ENCODE data around the gene UNC13A.

The UNC13A gene
- 0 to 0.39 (median 0.09) reads per million in 3 donors for total RNA-seq

GRCh38 chr19:17687857-17688784 is at the start of gene UNC13A:
Gene UNC13A, minus strand, starts transcription at chr19:17688354. Its CDS starts 155 bp downstream, at chr19:17688199.
- Histone ChIP-seq H3K27me3 (replicated peaks; ENCODE audit: control insufficient read depth, insufficient read depth, low read length, poor library complexity, severe bottlenecking) (peaks cover 28% of the 10 kb centered on the region), H3K4me3 (ENCODE audit: insufficient read depth, low read depth, low read length, poor library complexity, severe bottlenecking) (no peak within 1 kb of the TSS)

GRCh38 chr19:17737690-17738153 is 49.6 kb upstream of the UNC13A start:
- Histone ChIP-seq H3K4me1 (ENCODE audit: control insufficient read depth, insufficient read depth, low read length, poor library complexity, severe bottlenecking) (no peaks in the 10 kb centered on the region), H3K4me3 (ENCODE audit: insufficient read depth, low read depth, low read length, poor library complexity, severe bottlenecking) (no peak overlapping the region), H3K36me3 (ENCODE audit: control insufficient read depth, insufficient read depth, low read length) (peaks cover 23% of the 10 kb centered on the region), H3K27me3 (replicated peaks; ENCODE audit: control insufficient read depth, insufficient read depth, low read length, poor library complexity, severe bottlenecking) (no peaks in the 10 kb centered on the region), H3K9me3 (ENCODE audit: control insufficient read depth, low read length) (no peaks in the 10 kb centered on the region), H3K27ac (ENCODE audit: insufficient read depth, low read length, poor library complexity, severe bottlenecking) (no peak overlapping the region)
- DNase-seq, result no peak

More at GRCh38 chr19:17687857-17688784, at the start of gene UNC13A:
- peak in 1 of 3 donors; percentile 9 for DNase-seq
- Histone ChIP-seq H3K4me1 (ENCODE audit: control insufficient read depth, insufficient read depth, low read length, poor library complexity, severe bottlenecking) (peaks cover 13% of the 10 kb centered on the region), H3K9me3 (ENCODE audit: control insufficient read depth, low read length) (no peaks in the 10 kb centered on the region), H3K27ac (ENCODE audit: insufficient read depth, low read length, poor library complexity, severe bottlenecking) (no peak within 1 kb of the TSS), H3K36me3 (ENCODE audit: control insufficient read depth, insufficient read depth, low read length) (no peaks in the 10 kb centered on the region)

GRCh38 chr19:17735410-17735809 is 47.3 kb upstream of the UNC13A start:
- Histone ChIP-seq H3K27ac (ENCODE audit: insufficient read depth, low read length, poor library complexity, severe bottlenecking) (no peak overlapping the region), H3K27me3 (replicated peaks; ENCODE audit: control insufficient read depth, insufficient read depth, low read length, poor library complexity, severe bottlenecking) (no peaks in the 10 kb centered on the region), H3K9me3 (ENCODE audit: control insufficient read depth, low read length) (no peaks in the 10 kb centered on the region), H3K4me1 (ENCODE audit: control insufficient read depth, insufficient read depth, low read length, poor library complexity, severe bottlenecking) (no peaks in the 10 kb centered on the region), H3K4me3 (ENCODE audit: insufficient read depth, low read depth, low read length, poor library complexity, severe bottlenecking) (no peak overlapping the region), H3K36me3 (ENCODE audit: control insufficient read depth, insufficient read depth, low read length) (peaks cover 36% of the 10 kb centered on the region)
- no peak for DNase-seq

GRCh38 chr19:17734146-17734545 is 46.0 kb upstream of the UNC13A start:
- no peaks in the 10 kb centered on the region for H3K9me3 ChIP-seq (ENCODE audit: control insufficient read depth, low read length)
- no peak overlapping the region for H3K4me3 ChIP-seq (ENCODE audit: insufficient read depth, low read depth, low read length, poor library complexity, severe bottlenecking)
- no peaks in the 10 kb centered on the region for H3K4me1 ChIP-seq (ENCODE audit: control insufficient read depth, insufficient read depth, low read length, poor library complexity, severe bottlenecking)
- H3K27ac ChIP-seq (ENCODE audit: insufficient read depth, low read length, poor library complexity, severe bottlenecking), result no peak overlapping the region
- H3K36me3 ChIP-seq (ENCODE audit: control insufficient read depth, insufficient read depth, low read length), result peaks cover 38% of the 10 kb centered on the region
- DNase-seq, result no peak
- no peaks in the 10 kb centered on the region for H3K27me3 ChIP-seq (replicated peaks; ENCODE audit: control insufficient read depth, insufficient read depth, low read length, poor library complexity, severe bottlenecking)

- no peak overlapping the region for H3K27ac ChIP-seq (ENCODE audit: insufficient read depth, low read length, poor library complexity, severe bottlenecking)
- no peak overlapping the region for H3K4me3 ChIP-seq (ENCODE audit: insufficient read depth, low read depth, low read length, poor library complexity, severe bottlenecking)
- H3K27me3 ChIP-seq (replicated peaks; ENCODE audit: control insufficient read depth, insufficient read depth, low read length, poor library complexity, severe bottlenecking), result no peaks in the 10 kb centered on the region
- no peaks in the 10 kb centered on the region for H3K4me1 ChIP-seq (ENCODE audit: control insufficient read depth, insufficient read depth, low read length, poor library complexity, severe bottlenecking)
- no peaks in the 10 kb centered on the region for H3K9me3 ChIP-seq (ENCODE audit: control insufficient read depth, low read length)
- H3K36me3 ChIP-seq (ENCODE audit: control insufficient read depth, insufficient read depth, low read length), result peaks cover 47% of the 10 kb centered on the region
- no peak for DNase-seq
Measured at GRCh38 chr19:17733127-17733526, 45.0 kb upstream of the UNC13A start.

DNA sequence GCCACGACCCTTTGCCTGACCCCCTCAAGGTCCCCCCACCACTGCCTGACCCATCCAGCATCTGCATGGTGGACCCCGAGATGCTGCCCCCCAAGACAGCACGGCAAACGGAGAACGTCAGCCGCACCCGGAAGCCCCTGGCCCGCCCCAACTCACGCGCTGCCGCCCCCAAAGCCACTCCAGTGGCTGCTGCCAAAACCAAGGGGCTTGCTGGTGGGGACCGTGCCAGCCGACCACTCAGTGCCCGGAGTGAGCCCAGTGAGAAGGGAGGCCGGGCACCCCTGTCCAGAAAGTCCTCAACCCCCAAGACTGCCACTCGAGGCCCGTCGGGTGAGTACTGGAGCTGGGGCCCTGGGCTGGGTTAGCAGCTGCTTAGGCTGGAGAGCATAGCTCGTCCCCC is 39.7 kb upstream of the UNC13A start:
- Histone ChIP-seq H3K27me3 (replicated peaks; ENCODE audit: control insufficient read depth, insufficient read depth, low read length, poor library complexity, severe bottlenecking) (no peaks in the 10 kb centered on the region), H3K36me3 (ENCODE audit: control insufficient read depth, insufficient read depth, low read length) (peaks cover 71% of the 10 kb centered on the region), H3K4me1 (ENCODE audit: control insufficient read depth, insufficient read depth, low read length, poor library complexity, severe bottlenecking) (no peaks in the 10 kb centered on the region), H3K9me3 (ENCODE audit: control insufficient read depth, low read length) (no peaks in the 10 kb centered on the region), H3K27ac (ENCODE audit: insufficient read depth, low read length, poor library complexity, severe bottlenecking) (no peak overlapping the region), H3K4me3 (ENCODE audit: insufficient read depth, low read depth, low read length, poor library complexity, severe bottlenecking) (no peak overlapping the region)
- DNase-seq, result no peak

- H3K27me3 ChIP-seq (replicated peaks; ENCODE audit: control insufficient read depth, insufficient read depth, low read length, poor library complexity, severe bottlenecking), result no peaks in the 10 kb centered on the region
- DNase-seq, result no peak
- peaks cover 66% of the 10 kb centered on the region for H3K36me3 ChIP-seq (ENCODE audit: control insufficient read depth, insufficient read depth, low read length)
- peaks cover under 1% of the 10 kb centered on the region for H3K4me1 ChIP-seq (ENCODE audit: control insufficient read depth, insufficient read depth, low read length, poor library complexity, severe bottlenecking)
- H3K9me3 ChIP-seq (ENCODE audit: control insufficient read depth, low read length), result no peaks in the 10 kb centered on the region
- H3K4me3 ChIP-seq (ENCODE audit: insufficient read depth, low read depth, low read length, poor library complexity, severe bottlenecking), result no peak overlapping the region
- no peak overlapping the region for H3K27ac ChIP-seq (ENCODE audit: insufficient read depth, low read length, poor library complexity, severe bottlenecking)
Measured at GRCh38 chr19:17726964-17727773, 39.0 kb upstream of the UNC13A start.

GRCh38 chr19:17726136-17726741 is 38.1 kb upstream of the UNC13A start:
- Histone ChIP-seq H3K27me3 (replicated peaks; ENCODE audit: control insufficient read depth, insufficient read depth, low read length, poor library complexity, severe bottlenecking) (no peaks in the 10 kb centered on the region), H3K9me3 (ENCODE audit: control insufficient read depth, low read length) (no peaks in the 10 kb centered on the region), H3K27ac (ENCODE audit: insufficient read depth, low read length, poor library complexity, severe bottlenecking) (no peak overlapping the region), H3K4me3 (ENCODE audit: insufficient read depth, low read depth, low read length, poor library complexity, severe bottlenecking) (no peak overlapping the region), H3K4me1 (ENCODE audit: control insufficient read depth, insufficient read depth, low read length, poor library complexity, severe bottlenecking) (peaks cover 10% of the 10 kb centered on the region), H3K36me3 (ENCODE audit: control insufficient read depth, insufficient read depth, low read length) (peaks cover 61% of the 10 kb centered on the region)
- DNase-seq, result no peak

DNA sequence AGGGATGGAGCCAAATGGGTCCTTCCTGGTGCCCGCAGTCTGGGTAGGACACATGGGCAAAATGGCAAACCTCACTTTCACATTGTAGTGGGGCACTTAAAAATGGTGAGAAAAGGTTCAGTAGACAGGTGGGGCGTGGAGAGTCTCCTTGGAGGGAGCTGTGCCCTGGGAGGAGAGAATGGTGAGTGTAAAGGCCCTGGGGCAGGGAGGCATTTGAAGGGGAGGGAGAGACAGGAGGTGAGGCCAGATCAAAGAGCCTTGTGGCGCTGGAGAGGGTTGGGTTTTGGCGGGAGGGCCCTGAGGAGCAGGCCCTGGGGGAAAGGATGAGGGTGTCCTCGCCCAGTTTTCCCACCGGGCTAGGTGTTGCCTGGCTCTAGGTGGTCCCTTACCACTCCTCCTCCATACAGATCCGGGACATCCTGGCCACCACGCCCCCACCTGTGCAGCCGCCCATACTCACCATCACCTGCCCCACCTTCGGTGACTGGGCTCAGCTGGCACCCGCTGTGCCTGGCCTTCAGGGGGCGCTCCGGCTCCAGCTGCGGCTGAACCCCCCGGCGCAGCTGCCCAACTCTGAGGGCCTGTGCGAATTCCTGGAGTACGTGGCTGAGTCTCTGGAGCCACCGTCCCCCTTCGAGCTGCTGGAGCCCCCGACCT is 37.4 kb upstream of the UNC13A start:
- no peak for DNase-seq
- Histone ChIP-seq H3K4me3 (ENCODE audit: insufficient read depth, low read depth, low read length, poor library complexity, severe bottlenecking) (no peak overlapping the region), H3K4me1 (ENCODE audit: control insufficient read depth, insufficient read depth, low read length, poor library complexity, severe bottlenecking) (peaks cover 17% of the 10 kb centered on the region), H3K9me3 (ENCODE audit: control insufficient read depth, low read length) (no peaks in the 10 kb centered on the region), H3K27me3 (replicated peaks; ENCODE audit: control insufficient read depth, insufficient read depth, low read length, poor library complexity, severe bottlenecking) (no peaks in the 10 kb centered on the region), H3K36me3 (ENCODE audit: control insufficient read depth, insufficient read depth, low read length) (peaks cover 57% of the 10 kb centered on the region), H3K27ac (ENCODE audit: insufficient read depth, low read length, poor library complexity, severe bottlenecking) (no peak overlapping the region)

All from effector memory CD4-positive, alpha-beta T cell (primary cell).